GDM1 (cell line): Measurements from ENCODE around the gene LCTL.
"Not testable (repeated sequence)": the region's sequence is repeated elsewhere in the genome, so short reads cannot be mapped to it uniquely, and the experiment has no call there.

Experiments
- DNase-seq: peaks from one replicate; lab custom pipeline; 2025; lab: John Stamatoyannopoulos, UW

LCTL gene

GRCh38 chr15:66564136-66565041, 1.4 kb downstream of the LCTL start:
- DNase-seq, result no peak

DNA sequence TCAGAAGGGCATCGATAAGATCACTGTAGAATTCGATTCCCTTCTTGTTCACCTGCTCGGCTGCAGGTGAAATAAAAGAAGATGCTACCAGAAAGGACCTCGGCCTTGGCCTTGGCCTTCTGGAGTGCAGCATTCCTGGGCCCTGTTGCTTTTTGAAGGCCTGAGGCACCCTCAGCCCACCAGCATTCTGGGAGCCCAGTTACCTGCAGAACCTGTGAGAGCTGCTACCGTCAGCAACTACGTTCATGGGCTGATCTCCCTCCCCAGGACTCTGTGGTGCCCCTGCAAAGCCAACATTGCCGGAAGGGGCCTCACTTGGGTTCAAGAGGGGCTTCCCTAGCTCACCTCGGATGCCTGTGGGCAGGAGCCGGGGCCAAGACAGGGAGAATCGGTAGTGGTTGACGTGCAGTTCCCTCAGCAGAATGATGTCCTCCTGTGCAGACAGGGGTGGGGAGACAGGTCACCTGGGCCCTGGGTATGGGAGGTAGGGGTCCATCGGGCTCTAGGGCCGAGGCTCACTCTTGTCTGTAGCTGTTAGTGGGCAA, 2.2 kb downstream of the LCTL start:
- no peak for DNase-seq

DNA sequence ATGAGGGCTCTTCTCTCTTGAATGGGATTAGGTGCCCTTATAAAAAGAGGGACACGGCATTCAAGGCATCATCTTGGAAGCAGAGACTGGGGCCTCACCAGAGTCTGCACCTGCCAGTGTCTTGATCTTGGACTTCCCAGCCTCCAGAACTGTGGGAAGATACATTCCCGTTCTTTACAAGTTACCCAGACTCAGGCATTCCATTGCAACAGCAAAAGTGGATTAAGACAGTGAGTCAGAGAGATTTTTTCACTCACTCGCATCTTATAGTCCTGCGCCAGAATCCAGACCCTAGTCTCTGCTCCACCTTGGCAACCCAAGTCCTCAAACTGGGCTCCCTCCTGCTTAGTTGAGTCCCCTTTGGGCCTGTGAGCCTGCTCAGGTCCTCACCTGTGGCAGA, 2.7 kb downstream of the LCTL start:
- no peak for DNase-seq

GRCh38 chr15:66560856-66561525, 4.8 kb downstream of the LCTL start:
- no peak for DNase-seq

DNA sequence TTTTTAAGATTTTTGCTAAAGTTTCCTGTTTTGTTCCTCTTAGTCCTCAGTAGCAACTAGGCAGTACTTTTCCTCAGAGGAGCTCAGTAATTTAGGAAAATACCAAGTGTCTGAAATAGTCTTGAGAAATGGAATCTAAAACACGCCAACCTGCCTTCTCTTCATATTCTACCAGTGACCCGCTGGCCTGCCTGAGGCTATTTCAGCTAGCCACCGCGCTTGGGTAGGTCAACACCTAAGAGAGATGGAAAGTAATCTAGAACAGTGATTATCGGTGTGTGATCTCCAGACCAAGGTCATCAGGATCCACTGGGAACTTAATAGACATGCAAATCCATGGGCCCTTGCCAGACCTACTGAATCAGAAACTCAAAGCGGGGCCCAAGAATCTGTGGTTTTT, 7.5 kb downstream of the LCTL start:
- no peak for DNase-seq

DNA sequence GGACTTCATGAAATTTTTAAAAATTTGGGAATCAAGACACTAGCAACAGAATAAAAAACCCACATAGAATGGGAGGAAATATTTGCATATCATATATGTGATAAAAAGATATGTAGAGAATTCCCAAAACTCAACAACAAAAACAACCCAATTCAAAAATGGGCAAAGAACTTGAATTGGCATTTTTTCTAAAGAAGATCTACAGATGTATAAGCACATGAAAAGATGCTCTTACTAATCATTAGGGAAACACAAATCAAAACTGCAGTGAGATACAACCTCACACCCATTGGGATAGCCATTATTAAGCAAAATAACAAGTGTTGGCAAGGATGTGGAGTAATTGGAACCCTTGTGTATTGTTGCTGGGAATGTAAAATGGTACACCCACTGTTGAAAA, 10.1 kb downstream of the LCTL start:
- no peak for DNase-seq

DNA sequence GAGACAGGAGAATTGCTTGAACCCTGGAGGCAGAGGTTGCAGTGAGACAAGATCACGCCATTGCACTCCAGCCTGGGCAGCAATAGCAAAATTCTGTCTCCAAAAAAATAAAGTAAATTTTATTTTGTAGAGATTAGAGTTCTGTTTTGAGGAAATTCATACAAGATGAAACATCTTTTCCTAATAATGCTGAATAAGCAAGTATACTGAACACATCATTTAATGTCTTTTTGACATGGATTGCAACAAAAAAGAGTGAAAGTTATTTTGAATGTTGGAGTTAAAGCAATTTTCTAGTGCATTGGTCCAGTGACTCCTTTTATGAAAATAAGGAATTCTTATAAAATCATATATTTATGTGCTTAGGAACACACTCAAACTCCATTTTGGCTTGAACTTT, 20.5 kb downstream of the LCTL start:
- no peak for DNase-seq

GRCh38 chr15:66542896-66543295, 22.9 kb downstream of the LCTL start:
- DNase-seq, result no peak

DNA sequence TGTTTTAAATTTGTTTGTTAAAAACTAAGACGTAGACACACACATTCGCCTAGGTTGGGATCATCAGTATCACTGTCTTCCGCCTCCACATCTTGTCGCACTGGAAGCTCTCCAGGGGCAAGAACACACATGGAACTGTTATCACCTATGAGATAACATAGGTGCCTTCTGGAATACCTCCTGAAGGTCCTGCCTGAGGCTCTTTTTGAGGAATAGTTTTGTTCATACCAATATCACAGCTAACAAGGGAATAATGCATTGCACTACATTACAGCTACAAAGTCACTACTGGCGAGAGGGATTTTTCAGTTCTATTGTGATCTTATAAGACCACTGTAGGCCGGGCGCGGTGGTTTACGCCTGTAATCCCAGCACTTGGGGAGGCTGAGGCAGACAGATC, 30.7 kb downstream of the LCTL start:
- no peak for DNase-seq

GRCh38 chr15:66524838-66525237, 41.0 kb downstream of the LCTL start:
- DNase-seq, result no peak

DNA sequence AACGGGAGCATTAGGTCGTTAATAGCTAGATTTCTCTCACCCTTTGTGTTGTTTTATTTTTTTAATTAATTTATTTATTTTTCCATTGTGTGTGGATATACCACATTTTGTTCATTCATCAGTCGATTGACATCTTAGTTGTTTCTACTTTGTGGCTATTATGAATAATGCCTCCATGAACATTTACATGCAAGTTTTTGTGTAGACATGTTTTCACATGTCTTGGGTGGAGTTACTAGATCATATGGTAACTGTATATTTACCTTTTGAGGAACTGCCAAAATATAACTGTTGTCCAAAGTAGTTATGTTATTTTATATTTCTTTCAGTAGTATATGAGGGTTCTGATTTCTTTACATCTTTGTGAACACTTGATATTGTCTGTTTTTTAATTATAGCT, 41.9 kb downstream of the LCTL start:
- no peak for DNase-seq

- no peak for DNase-seq
Measured at GRCh38 chr15:66515901-66516322, 49.9 kb downstream of the LCTL start.

- DNase-seq, result no peak
Measured at GRCh38 chr15:66514586-66514985, 51.2 kb downstream of the LCTL start.

GRCh38 chr15:66508293-66508883, 57.4 kb downstream of the LCTL start:
- no peak for DNase-seq

DNA sequence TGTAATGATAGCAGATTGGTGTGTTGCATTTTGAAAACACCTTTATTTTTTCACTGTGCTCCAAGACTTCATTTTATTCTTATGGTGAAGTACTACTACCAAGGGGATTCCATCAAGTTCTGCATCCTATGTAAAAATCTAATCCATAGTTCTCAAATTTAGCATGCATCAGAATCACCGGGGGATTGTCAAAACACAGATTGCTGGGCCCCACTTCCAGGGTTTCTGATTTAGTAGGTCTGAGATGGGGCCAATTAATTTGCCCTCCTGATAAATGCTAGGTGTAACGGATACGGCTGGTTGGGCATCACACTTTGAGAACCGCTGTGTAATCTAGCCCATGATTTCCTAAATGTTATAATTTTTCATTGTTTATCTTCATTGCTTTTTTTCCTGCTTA, 60.0 kb downstream of the LCTL start:
- DNase-seq, result no peak

GRCh38 chr15:66505430-66505811, 60.4 kb downstream of the LCTL start:
- no peak for DNase-seq

DNA sequence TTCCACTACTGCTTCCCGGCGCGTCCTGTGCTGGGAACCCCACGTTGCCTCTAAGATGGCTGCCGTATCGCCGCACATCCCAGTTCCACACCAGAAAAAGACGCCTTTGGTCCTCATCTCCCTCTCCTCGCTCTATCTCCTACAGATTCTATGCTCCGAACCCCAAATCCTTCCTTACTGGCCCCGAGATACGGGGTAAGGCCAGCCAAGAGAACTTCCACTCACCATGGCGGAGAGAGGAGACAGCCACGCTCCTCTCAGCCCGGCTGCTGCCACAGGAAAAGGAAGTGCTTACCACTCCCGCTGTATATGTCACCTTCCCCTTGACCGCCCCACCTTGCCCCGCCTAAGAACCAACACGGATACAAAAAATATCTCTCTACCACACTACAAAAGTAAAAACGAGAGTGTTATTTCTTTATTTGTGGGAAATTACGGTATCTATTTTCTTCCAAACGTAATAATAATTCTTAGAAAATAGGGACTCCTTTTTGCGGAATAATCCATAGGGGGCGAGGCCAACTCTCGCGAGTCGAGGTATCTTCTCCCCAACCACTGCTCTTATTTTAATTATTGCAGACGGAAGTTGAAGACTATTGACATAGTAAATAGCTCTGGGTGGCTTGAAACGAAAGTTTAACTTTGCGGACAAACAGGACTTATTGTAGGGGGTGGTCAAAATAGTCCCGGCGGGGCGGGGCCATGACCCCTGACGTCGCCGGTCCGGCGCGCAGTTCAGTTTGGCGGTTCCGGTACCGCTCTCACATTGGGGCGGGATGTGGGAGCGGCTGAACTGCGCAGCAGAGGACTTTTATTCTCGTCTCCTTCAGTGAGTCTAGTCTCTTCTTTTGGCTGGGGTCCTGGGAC, 61.0 kb downstream of the LCTL start, which contains the start of the genes RPL4 and ZWILCH:
RPL4 (minus strand) TSS at position 293 of the 867 bp plus-strand sequence; CDS start at position 228, 65 bp downstream.
ZWILCH (plus strand) TSS at position 764 of the 867 bp plus-strand sequence; CDS start at position 777, 13 bp downstream.
- DNase-seq, result peak; percentile 66

GRCh38 chr15:66503780-66504562, 61.8 kb downstream of the LCTL start:
- DNase-seq, result no peak

GRCh38 chr15:66503041-66503648, 62.7 kb downstream of the LCTL start:
- DNase-seq, result not testable (repeated sequence)

GRCh38 chr15:66502491-66502890, 63.3 kb downstream of the LCTL start:
- DNase-seq, result no peak
